ENCODE measurements around the gene KLHL9.

KLHL9 gene

DNA sequence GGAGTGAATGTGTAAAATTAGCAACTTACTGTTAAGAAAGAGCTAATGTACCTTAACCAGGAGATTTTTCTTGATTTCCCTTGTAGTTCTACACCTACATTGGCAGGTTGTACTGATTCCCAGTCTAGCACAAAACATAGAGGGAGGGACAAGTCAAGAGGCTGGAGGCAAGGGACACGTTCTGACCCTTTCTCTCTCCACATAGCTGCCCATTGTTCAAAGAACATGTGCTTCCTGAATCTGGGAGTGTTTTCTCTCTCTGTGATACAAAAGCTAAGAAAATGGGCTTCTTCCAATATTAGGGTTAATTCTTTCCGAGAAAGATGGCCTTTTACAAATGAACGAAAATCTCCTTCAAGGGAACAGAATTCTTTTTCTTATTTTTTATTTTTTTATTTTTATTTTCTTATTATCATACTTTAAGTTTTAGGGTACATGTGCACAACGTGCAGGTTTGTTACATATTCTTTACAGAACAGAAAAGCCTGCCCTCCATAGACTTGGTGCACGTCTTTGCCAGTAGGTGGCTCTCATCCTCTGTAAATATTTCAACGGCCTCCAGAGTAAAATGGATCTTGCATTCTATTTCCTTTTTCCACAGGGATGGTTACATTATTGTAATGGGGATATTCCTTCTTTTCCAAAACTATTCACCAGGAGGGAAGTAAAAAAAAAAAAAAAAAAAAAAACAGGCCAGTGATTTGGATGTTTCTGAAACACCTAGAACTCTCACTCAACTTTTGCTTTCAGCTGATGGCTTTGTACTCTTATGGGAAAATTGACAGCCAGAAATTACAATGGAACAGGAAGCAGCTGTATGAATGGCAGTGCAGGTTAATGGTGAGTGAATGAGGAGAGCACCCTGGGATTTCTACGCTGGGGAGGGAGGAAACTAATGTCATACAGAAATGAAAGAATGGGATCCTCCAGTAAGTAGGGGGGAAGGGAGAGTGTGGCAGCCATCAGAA lies 17.0 kb downstream of the KLHL9 start:
- DNase-seq (ENCODE audit: low read depth in 3 of 3) = peak in 1 of 3 experiments; percentile 13

DNA sequence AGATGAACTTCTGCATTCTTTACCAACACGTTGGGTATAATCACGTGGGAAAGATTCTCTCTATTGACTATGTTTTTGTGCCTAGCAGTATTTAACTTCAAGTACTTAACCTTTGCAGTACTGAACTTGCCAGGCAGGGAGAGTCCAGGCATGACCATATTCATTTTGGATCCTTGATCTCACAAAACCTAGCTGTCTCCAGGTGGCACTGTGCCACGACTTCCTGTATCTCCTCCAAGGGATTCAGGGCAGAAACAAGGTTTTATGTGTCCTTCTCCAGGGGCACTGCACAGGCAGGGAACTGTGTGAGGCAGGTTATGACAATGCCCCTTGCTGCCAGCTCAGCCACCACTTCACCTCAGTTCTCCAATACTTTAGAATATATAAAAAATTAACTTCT lies 18.3 kb downstream of the KLHL9 start:
- no peak for DNase-seq (ENCODE audit: low read depth in 3 of 3)

DNA sequence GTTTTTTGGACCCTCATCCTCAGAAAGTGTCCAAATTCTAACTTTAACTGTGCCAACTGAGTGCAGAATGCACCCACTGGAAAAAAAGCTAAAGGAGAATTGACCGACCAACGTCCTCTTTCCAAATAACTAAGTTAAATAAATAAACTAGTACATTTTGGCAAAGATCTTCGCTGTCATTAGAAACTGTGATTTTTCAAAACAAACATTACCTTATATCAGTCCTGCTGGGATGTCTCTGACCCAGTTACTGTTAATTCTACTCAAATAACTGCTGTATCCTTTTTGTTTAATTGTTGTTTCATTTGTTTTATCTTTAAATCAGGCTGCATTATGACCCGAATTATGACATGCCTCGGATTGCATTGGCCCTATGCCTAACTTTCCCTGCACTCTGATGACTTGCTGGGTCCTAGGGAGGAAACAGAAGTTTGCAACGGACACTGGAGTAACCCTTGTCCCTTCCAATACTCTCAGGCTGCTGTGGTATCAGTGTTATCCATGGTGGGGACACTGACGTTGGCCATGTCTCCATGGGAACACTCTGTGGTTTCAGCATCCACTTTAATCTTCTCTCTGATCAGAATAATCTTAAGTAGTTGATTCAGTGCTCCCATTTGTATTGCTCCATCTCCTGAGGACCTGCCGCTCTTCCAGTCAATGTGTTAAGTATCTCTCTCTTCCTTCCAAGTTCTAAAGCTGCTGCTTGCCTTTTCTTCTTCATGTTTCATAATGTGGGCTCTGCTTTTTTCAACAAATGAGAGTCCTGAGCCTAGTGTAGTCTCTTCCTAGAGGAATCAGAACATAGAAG lies 19.0 kb downstream of the KLHL9 start:
- no peak for DNase-seq (ENCODE audit: low read depth in 3 of 3)

- no peak for DNase-seq (ENCODE audit: low read depth in 3 of 3)
These were observed 21.1 kb downstream of the KLHL9 start for GRCh38 chr9:21314152-21314551.

DNA sequence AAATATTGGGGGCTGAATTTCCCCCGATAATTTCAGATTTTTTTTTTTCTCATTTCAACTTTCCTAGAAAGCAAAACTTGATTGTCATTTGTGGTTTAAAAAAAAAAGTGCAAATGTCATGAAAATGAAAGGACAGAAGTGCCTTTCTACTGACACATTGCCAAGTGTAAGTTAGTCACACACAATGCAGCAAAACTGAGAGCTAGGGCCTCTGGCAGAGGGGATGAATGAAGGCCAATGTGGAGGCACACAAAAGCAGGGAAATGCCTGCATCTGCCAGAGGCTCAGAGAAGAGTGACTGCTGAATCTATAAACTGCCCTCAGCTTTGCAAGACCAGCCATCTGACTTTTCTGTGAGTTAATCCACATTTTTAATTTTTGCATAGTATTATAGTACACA lies 23.3 kb downstream of the KLHL9 start:
- no peak for DNase-seq (ENCODE audit: low read depth in 3 of 3)

DNA sequence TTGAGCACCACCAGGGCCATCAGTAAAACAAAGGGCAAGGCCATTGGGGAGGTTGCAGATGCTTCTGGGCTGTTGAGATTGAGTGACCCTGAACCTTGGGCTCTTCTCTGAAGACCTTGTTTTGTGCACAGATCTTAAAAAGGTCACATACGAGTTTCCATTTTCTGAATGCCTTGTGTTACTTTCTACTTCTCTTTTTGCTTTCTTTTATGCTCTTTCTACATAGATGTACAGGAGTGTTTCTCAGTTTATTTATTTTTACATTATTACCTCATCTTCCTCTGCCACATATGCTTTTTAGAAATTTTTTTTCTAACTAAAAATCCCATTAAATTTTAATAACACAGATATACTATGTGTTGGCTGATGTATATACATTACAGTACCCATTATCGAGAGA lies 30.0 kb downstream of the KLHL9 start, which contains the start of gene IFNA5:
TSS of gene IFNA5 (minus strand) at position 101 of the 400 bp plus-strand sequence. CDS start at position 44, 57 bp downstream.
- no peak for DNase-seq (ENCODE audit: low read depth in 3 of 3)

- no peak for DNase-seq (ENCODE audit: low read depth in 3 of 3)
These were observed 39.2 kb downstream of the KLHL9 start for GRCh38 chr9:21295992-21296391.

- DNase-seq (ENCODE audit: low read depth in 3 of 3) = no peak
These were observed 40.2 kb downstream of the KLHL9 start for GRCh38 chr9:21294904-21295538.

GRCh38 chr9:21294364-21294774 lies 40.8 kb downstream of the KLHL9 start:
- no peak for DNase-seq (ENCODE audit: low read depth in 3 of 3)

DNA sequence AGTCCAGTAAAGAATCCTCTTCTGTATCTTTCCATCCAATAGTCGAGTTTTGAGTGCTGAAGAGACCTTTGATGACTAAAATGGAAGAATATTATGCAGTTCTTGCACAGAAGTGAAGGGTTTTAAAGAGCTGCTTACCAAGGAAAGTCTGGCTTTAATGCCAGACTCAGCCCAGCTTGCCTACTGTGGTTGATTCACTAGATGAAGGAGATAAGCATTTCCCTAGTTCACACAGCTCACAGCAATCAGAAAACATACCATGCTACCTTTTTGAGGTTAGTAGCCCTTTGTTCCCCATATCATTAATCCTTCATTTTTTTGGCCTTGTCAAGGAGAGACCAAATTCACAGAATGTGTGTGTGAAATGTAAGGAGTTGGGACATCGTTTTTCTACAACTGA lies 45.4 kb downstream of the KLHL9 start:
- no peak for DNase-seq (ENCODE audit: low read depth in 3 of 3)

DNA sequence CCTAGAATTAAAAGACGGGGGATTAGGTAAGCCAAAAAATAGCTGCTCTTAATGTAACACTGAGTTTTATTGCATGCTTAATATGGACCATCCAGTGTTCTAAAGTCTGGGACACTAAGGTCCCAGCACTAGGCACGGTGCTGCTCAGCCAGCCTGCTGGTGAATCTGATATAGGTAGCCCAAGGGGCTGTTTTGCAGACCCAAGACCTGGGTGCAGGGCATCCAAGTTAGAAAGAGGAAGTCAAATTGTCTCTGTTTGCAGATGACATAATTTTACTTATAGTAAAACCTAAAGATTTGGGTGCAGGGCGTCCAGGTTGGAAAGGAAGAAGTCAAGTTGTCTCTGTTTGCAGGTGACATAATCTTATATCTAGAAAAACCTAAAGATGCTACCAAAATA lies 47.9 kb downstream of the KLHL9 start:
- no peak for DNase-seq (ENCODE audit: low read depth in 3 of 3)

DNA sequence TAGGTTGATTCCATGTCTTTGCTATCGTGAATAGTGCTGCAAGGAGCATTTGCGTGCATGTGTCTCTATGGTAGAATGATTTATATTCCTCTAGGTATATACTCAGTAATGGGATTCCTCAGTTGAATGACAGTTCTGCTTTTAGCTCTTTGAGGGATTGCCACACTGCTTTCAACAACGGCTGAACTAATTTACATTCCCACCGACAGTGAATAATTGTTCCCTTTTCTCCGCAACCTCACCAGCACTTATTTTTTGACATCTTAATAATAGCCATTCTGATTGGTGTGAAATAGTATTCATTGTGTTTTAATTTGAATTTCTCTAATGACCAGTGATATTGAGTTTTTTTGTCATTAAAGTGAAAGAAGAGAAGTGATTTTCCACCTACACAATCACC lies 48.5 kb downstream of the KLHL9 start:
- DNase-seq (ENCODE audit: low read depth in 3 of 3) = no peak

GRCh38 chr9:21286099-21286498 lies 49.1 kb downstream of the KLHL9 start:
- DNase-seq (ENCODE audit: low read depth in 3 of 3) = no peak

- no peak for DNase-seq (ENCODE audit: low read depth in 3 of 3)
These were observed 53.9 kb downstream of the KLHL9 start for GRCh38 chr9:21281275-21281674.
